ENCODE data around the gene MVB12B.

GRCh38 chr9:126457890-126458289 lies 131.3 kb downstream of the MVB12B start:
- no peak for TF ChIP-seq CTCF (IDR thresholded peaks at IDR 0.05)
- TF ChIP-seq POLR2A (IDR thresholded peaks at IDR 0.05): no peak
- no peak for TF ChIP-seq POLR2AphosphoS5 (IDR thresholded peaks at IDR 0.05)
